Thymus (tissue), 11 donors: ENCODE results near the gene B4GALT1. TPM values are rescaled to one million over a fixed set of nuclear protein-coding genes. Genes with fewer than 3 reads are reported as not detected.

Experiments used
- DNase-seq, 9 donors: peaks; one replicate each; pipeline ENCODE4 v3.0.0-alpha.2; 2013; ENCODE audit warnings: low spot score in 9 of 9, low read depth in 6 of 9, missing footprints in 1 of 9
- H3K27ac ChIP-seq, 2 donors: one replicate each; pipeline ENCODE4 v1.5.1; 2013; ENCODE audit warnings: control low read depth in 1 of 2, low read depth in 1 of 2, low read length in 1 of 2, mild to moderate bottlenecking in 1 of 2, moderate library complexity in 1 of 2
- H3K27me3 ChIP-seq, 2 donors: one replicate each; pipeline ENCODE4 v1.5.1; 2013; ENCODE audit warnings: low read length in 1 of 2; ENCODE audit not compliant: control insufficient read depth in 2 of 2, insufficient read depth in 1 of 2
- H3K36me3 ChIP-seq, 2 donors: one replicate each; pipeline ENCODE4 v1.5.1; 2013; ENCODE audit warnings: low read length in 1 of 2, mild to moderate bottlenecking in 1 of 2, moderate library complexity in 1 of 2; ENCODE audit not compliant: control insufficient read depth in 2 of 2, insufficient read depth in 2 of 2
- H3K4me1 ChIP-seq, 2 donors: one replicate each; pipeline ENCODE4 v1.5.1; 2013; ENCODE audit warnings: low read length in 2 of 2; ENCODE audit not compliant: control insufficient read depth in 2 of 2, insufficient read depth in 2 of 2
- H3K4me3 ChIP-seq, 2 donors: one replicate each; pipeline ENCODE4 v1.5.1; 2013; ENCODE audit warnings: low read length in 2 of 2, control low read depth in 1 of 2, mild to moderate bottlenecking in 1 of 2
- H3K9me3 ChIP-seq, 2 donors: one replicate each; pipeline ENCODE4 v1.5.1; 2013; ENCODE audit warnings: low read length in 1 of 2, mild to moderate bottlenecking in 1 of 2; ENCODE audit not compliant: control insufficient read depth in 2 of 2, insufficient read depth in 1 of 2
- WGBS: extraction: QIAGEN DNeasy Blood & Tissue Kit; methylation state at CpG from one replicate; pipeline ENCODE4 v1.1.7; 2013; 5-methylcytosine and 5-hydroxymethylcytosine counted together
- polyA plus RNA-seq: library from polyadenylated mRNA; stranded (reverse); fragments of 200-250 nt; gene quantifications from one replicate; pipeline ENCODE4 v1.2.3, GENCODE V29; 2013
- total RNA-seq: library from RNA; stranded (reverse); fragments of 120-200 nt; gene quantifications from one replicate; pipeline ENCODE4 v1.2.4, GENCODE V29; 2013
- donor health status: healthy.

B4GALT1 gene
- total and polyA plus RNA-seq, 2 donors = 6.9 to 37.1 TPM

GRCh38 chr9:33186457-33187168, 19.5 kb upstream of the B4GALT1 start:
- Histone ChIP-seq H3K9me3 (no peaks in the 10 kb centered on the region), H3K4me3 (no peak overlapping the region), H3K4me1 (peaks cover 0 to 29% of the 10 kb centered on the region in 2 donors), H3K36me3 (no peaks in the 10 kb centered on the region), H3K27me3 (no peaks in the 10 kb centered on the region), H3K27ac (peak overlapping the region; percentile 43 to 53)
- WGBS = 87% methylated on average over 3 of the region's 3 CpGs
- no peak for DNase-seq

GRCh38 chr9:33185858-33186257, 18.7 kb upstream of the B4GALT1 start:
- DNase-seq = no peak
- WGBS = 81% methylated on average over 5 of the region's 5 CpGs

GRCh38 chr9:33185406-33185805, 18.3 kb upstream of the B4GALT1 start:
- Histone ChIP-seq H3K4me1 (peaks cover 0 to 29% of the 10 kb centered on the region in 2 donors), H3K9me3 (no peaks in the 10 kb centered on the region), H3K27ac (no peak overlapping the region), H3K27me3 (no peaks in the 10 kb centered on the region), H3K4me3 (no peak overlapping the region), H3K36me3 (no peaks in the 10 kb centered on the region)
- WGBS = 92% methylated on average over 11 of the region's 11 CpGs
- no peak for DNase-seq

More at GRCh38 chr9:33185858-33186257, 18.7 kb upstream of the B4GALT1 start:
- Histone ChIP-seq H3K36me3 (no peaks in the 10 kb centered on the region), H3K9me3 (no peaks in the 10 kb centered on the region), H3K4me3 (no peak overlapping the region), H3K27me3 (no peaks in the 10 kb centered on the region), H3K4me1 (peaks cover 0 to 29% of the 10 kb centered on the region in 2 donors), H3K27ac (peak overlapping the region; percentile 40 to 49)

GRCh38 chr9:33184963-33185362, 17.8 kb upstream of the B4GALT1 start:
- no peaks in the 10 kb centered on the region for H3K36me3 ChIP-seq
- WGBS = 96% methylated on average over 2 of the region's 2 CpGs
- no peak for DNase-seq
- no peak overlapping the region for H3K4me3 ChIP-seq
- no peaks in the 10 kb centered on the region for H3K9me3 ChIP-seq
- no peak overlapping the region for H3K27ac ChIP-seq
- H3K4me1 ChIP-seq = peaks cover 0 to 29% of the 10 kb centered on the region in 2 donors
- H3K27me3 ChIP-seq = no peaks in the 10 kb centered on the region

- DNase-seq = no peak
- peaks cover 0 to 25% of the 10 kb centered on the region in 2 donors for H3K4me1 ChIP-seq
- H3K27me3 ChIP-seq = no peaks in the 10 kb centered on the region
- no peaks in the 10 kb centered on the region for H3K9me3 ChIP-seq
- H3K27ac ChIP-seq = no peak overlapping the region
- no peaks in the 10 kb centered on the region for H3K36me3 ChIP-seq
- WGBS = 95% methylated on average over 2 of the region's 2 CpGs
- no peak overlapping the region for H3K4me3 ChIP-seq
Measured at GRCh38 chr9:33182519-33182918, 15.4 kb upstream of the B4GALT1 start.

- no peaks in the 10 kb centered on the region for H3K27me3 ChIP-seq
- no peaks in the 10 kb centered on the region for H3K36me3 ChIP-seq
- no peaks in the 10 kb centered on the region for H3K9me3 ChIP-seq
- WGBS = 89% methylated on average over 8 of the region's 8 CpGs
- H3K4me3 ChIP-seq = no peak overlapping the region
- no peak overlapping the region for H3K27ac ChIP-seq
- H3K4me1 ChIP-seq = peaks cover 0 to 9% of the 10 kb centered on the region in 2 donors
- no peak for DNase-seq
Measured at GRCh38 chr9:33180526-33181184, 13.5 kb upstream of the B4GALT1 start.

- H3K27me3 ChIP-seq = no peaks in the 10 kb centered on the region
- no peak overlapping the region for H3K4me3 ChIP-seq
- H3K36me3 ChIP-seq = no peaks in the 10 kb centered on the region
- H3K4me1 ChIP-seq = peaks cover 0 to 5% of the 10 kb centered on the region in 2 donors
- H3K9me3 ChIP-seq = no peaks in the 10 kb centered on the region
- DNase-seq = no peak
- no peak overlapping the region for H3K27ac ChIP-seq
- 97% methylated on average over 3 of the region's 3 CpGs for WGBS
Measured at GRCh38 chr9:33178972-33179697, 12.0 kb upstream of the B4GALT1 start.

GRCh38 chr9:33177639-33178038, 10.5 kb upstream of the B4GALT1 start:
- H3K27ac ChIP-seq = no peak overlapping the region
- H3K36me3 ChIP-seq = no peaks in the 10 kb centered on the region
- peak in 1 of 9 donors; percentile 53 for DNase-seq
- H3K4me1 ChIP-seq = peaks cover 0 to 5% of the 10 kb centered on the region in 2 donors
- no peaks in the 10 kb centered on the region for H3K9me3 ChIP-seq
- no peaks in the 10 kb centered on the region for H3K27me3 ChIP-seq
- no peak overlapping the region for H3K4me3 ChIP-seq

- WGBS = 96% methylated on average over 4 of the region's 4 CpGs
- Histone ChIP-seq H3K4me3 (no peak overlapping the region), H3K36me3 (no peaks in the 10 kb centered on the region)
Measured at GRCh38 chr9:33177086-33177485, 9.9 kb upstream of the B4GALT1 start.

More at GRCh38 chr9:33177086-33177485, 9.9 kb upstream of the B4GALT1 start:
- DNase-seq = no peak
- Histone ChIP-seq H3K27me3 (no peaks in the 10 kb centered on the region), H3K27ac (no peak overlapping the region), H3K4me1 (peaks cover 0 to 5% of the 10 kb centered on the region in 2 donors), H3K9me3 (no peaks in the 10 kb centered on the region)
